GM23338 (cell line): Measurements from ENCODE around the gene NUP50. TPM values are rescaled to one million over a fixed set of nuclear protein-coding genes. Genes with fewer than 3 reads are reported as not detected.

Experiments used
- ATAC-seq: fragments of 200-7000 bp; cut with Tn5 transposase; 3 replicates; pipeline ENCODE4 v1.9.1; 2020
- DNase-seq: peaks from one replicate; pipeline ENCODE4 v3.0.0-alpha.2; 2015; ENCODE audit warnings: low spot score
- H2AFZ ChIP-seq: fragments of 200-600 bp; sonication (generic); 2 replicates; pipeline ENCODE4 v1.8.0; 2016; ENCODE audit warnings: antibody characterized with exemption, mild to moderate bottlenecking, moderate library complexity
- H3F3A ChIP-seq: fragments of 200-600 bp; sonication (generic); replicated peaks from 2 replicates; pipeline ENCODE4 v1.8.0; 2017; ENCODE audit warnings: antibody characterized with exemption, mixed run types, low read depth
- H3K27ac ChIP-seq: fragments of 200-600 bp; sonication (generic); 2 replicates; pipeline ENCODE4 v1.6.1; 2016; ENCODE audit warnings: low read depth
- H3K27me3 ChIP-seq: fragments of 200-600 bp; sonication (generic); 2 replicates; pipeline ENCODE4 v1.8.0; 2016; ENCODE audit warnings: mild to moderate bottlenecking, mixed run types, moderate library complexity; ENCODE audit not compliant: insufficient read depth
- H3K36me3 ChIP-seq: fragments of 200-600 bp; sonication (generic); 2 replicates; pipeline ENCODE4 v1.8.0; 2016; ENCODE audit warnings: mild to moderate bottlenecking; ENCODE audit not compliant: insufficient read depth
- H3K4me1 ChIP-seq: fragments of 200-600 bp; sonication (generic); 2 replicates; pipeline ENCODE4 v1.8.0; 2016; ENCODE audit warnings: mild to moderate bottlenecking, moderate library complexity; ENCODE audit not compliant: insufficient read depth
- H3K4me2 ChIP-seq: fragments of 200-600 bp; sonication (generic); 2 replicates; pipeline ENCODE4 v1.7.1; 2017; ENCODE audit warnings: mixed run types
- H3K4me3 ChIP-seq: fragments of 200-600 bp; sonication (generic); 2 replicates; pipeline ENCODE4 v1.6.1; 2016; ENCODE audit warnings: mixed run types
- H3K79me2 ChIP-seq: fragments of 200-600 bp; sonication (generic); replicated peaks from 2 replicates; pipeline ENCODE4 v1.8.0; 2017; ENCODE audit warnings: mild to moderate bottlenecking; ENCODE audit not compliant: insufficient read depth
- H3K9me2 ChIP-seq: fragments of 200-600 bp; sonication (generic); 2 replicates; pipeline ENCODE4 v1.8.0; 2017; ENCODE audit not compliant: insufficient read depth
- H4K20me1 ChIP-seq: fragments of 200-600 bp; sonication (generic); replicated peaks from 2 replicates; pipeline ENCODE4 v1.8.0; 2017; ENCODE audit warnings: mild to moderate bottlenecking; ENCODE audit not compliant: insufficient read depth
- H3K27ac Mint-ChIP-seq: 2 replicates; pipeline ENCODE4 v1.8.0; 2020; ENCODE audit warnings: inconsistent platforms, mild to moderate bottlenecking, moderate library complexity, mixed read lengths
- H3K27me3 Mint-ChIP-seq: 3 replicates; pipeline ENCODE4 v1.8.0; 2022; ENCODE audit warnings: low read depth, mild to moderate bottlenecking, moderate library complexity, mixed read lengths, inconsistent platforms; ENCODE audit not compliant: insufficient read depth, poor library complexity
- H3K36me3 Mint-ChIP-seq: 3 replicates; pipeline ENCODE4 v1.8.0; 2021; ENCODE audit warnings: low read depth, mild to moderate bottlenecking, inconsistent platforms, moderate library complexity, mixed read lengths
- H3K4me1 Mint-ChIP-seq: 3 replicates; pipeline ENCODE4 v1.8.0; 2020; ENCODE audit warnings: mild to moderate bottlenecking, inconsistent platforms, mixed read lengths
- H3K4me3 Mint-ChIP-seq: 3 replicates; pipeline ENCODE4 v1.8.0; 2021; ENCODE audit warnings: moderate library complexity, mild to moderate bottlenecking, inconsistent platforms, mixed read lengths
- H3K9me3 Mint-ChIP-seq: 3 replicates; pipeline ENCODE4 v1.8.0; 2020; ENCODE audit warnings: moderate library complexity, mild to moderate bottlenecking, inconsistent platforms, mixed read lengths
- CREB1 ChIP-seq: fragments of 250-450 bp; sonication (Bioruptor Pico); IDR thresholded peaks from 2 replicates; pipeline ENCODE4 v1.5.0; 2020; ENCODE audit warnings: low read depth, mild to moderate bottlenecking, moderate library complexity
- CTCF ChIP-seq, 2 experiments: fragments of 200-600 bp in 1 of 2; sonication (generic) in 1 of 2; conservative IDR thresholded peaks; 2 replicates each; pipeline versions ENCODE4 v1.5.1 to v1.6.1; 2016 to 2017; ENCODE audit warnings: antibody characterized with exemption in 2 of 2, low read depth in 2 of 2, mild to moderate bottlenecking in 2 of 2, moderate library complexity in 1 of 2
- ETS1 ChIP-seq: IDR thresholded peaks from 2 replicates; pipeline ENCODE4 v1.6.1; 2016; ENCODE audit warnings: antibody characterized with exemption
- EZH2 ChIP-seq: fragments of 200-600 bp; sonication (generic); IDR thresholded peaks from one replicate; pipeline ENCODE4 v1.8.0; 2017; ENCODE audit warnings: antibody characterized with exemption, mild to moderate bottlenecking, low read depth; ENCODE audit not compliant: unreplicated experiment
- EZH2phosphoT487 ChIP-seq: fragments of 200-600 bp; sonication (generic); IDR thresholded peaks from one replicate; pipeline ENCODE4 v1.8.1; 2018; ENCODE audit warnings: antibody characterized with exemption; ENCODE audit not compliant: unreplicated experiment
- JUNB ChIP-seq: IDR thresholded peaks from one replicate; pipeline ENCODE4 v1.6.1; 2016; ENCODE audit warnings: antibody characterized with exemption; ENCODE audit not compliant: unreplicated experiment
- NANOG ChIP-seq: IDR thresholded peaks from 2 replicates; pipeline ENCODE4 v1.6.1; 2016; ENCODE audit warnings: antibody characterized with exemption, borderline replicate concordance
- POLR2AphosphoS5 ChIP-seq: IDR thresholded peaks from 2 replicates; pipeline ENCODE4 v1.6.1; 2016; ENCODE audit warnings: antibody characterized with exemption, low read depth
- REST ChIP-seq: IDR thresholded peaks from one replicate; pipeline ENCODE4 v1.6.1; 2018; ENCODE audit warnings: antibody characterized with exemption; ENCODE audit not compliant: unreplicated experiment
- STAT1 ChIP-seq: IDR thresholded peaks from one replicate; pipeline ENCODE4 v1.6.1; 2016; ENCODE audit warnings: antibody characterized with exemption; ENCODE audit not compliant: unreplicated experiment
- ZNF114 ChIP-seq: fragments of 250-450 bp; sonication (Bioruptor Pico); IDR thresholded peaks from 2 replicates; pipeline ENCODE4 v1.5.0; 2020; ENCODE audit warnings: mild to moderate bottlenecking, moderate library complexity
- ZNF331 ChIP-seq: fragments of 250-450 bp; sonication (Bioruptor Pico); IDR thresholded peaks from 2 replicates; pipeline ENCODE4 v1.5.0; 2020; ENCODE audit warnings: low read depth, mild to moderate bottlenecking, moderate library complexity
- ZNF462 ChIP-seq: fragments of 250-450 bp; sonication (Bioruptor Pico); IDR thresholded peaks from 2 replicates; pipeline ENCODE4 v1.5.0; 2020; ENCODE audit warnings: mild to moderate bottlenecking, moderate library complexity
- polyA plus RNA-seq: library from polyadenylated mRNA; unstranded; fragments of >200 nt; fragmentation: Nextera tagmentation; extraction: Ambion mirVana; gene quantifications from 2 replicates; pipeline ENCODE4 v1.2.1, GENCODE V29; 2016
- total RNA-seq: library from RNA; depleted of rRNA; stranded (reverse); fragments of >200 nt; shearing (Covaris generic); gene quantifications from 2 replicates; pipeline ENCODE4 v1.2.3, GENCODE V29; 2014

NUP50 gene
- total and polyA plus RNA-seq, 2 experiments from 2014 or later = 45.9 to 96.6 TPM

- H3K4me1 Mint-ChIP-seq = peaks cover 27% of the 10 kb centered on the region
- no peaks in the 10 kb centered on the region; the same call in 2 of the 3 replicates for H3K9me3 Mint-ChIP-seq
- DNase-seq = no peak
- peaks cover 16% of the 10 kb centered on the region; the same call in 2 of the 3 replicates for H3K36me3 Mint-ChIP-seq
- no peaks in the 10 kb centered on the region for H3F3A ChIP-seq
- TF ChIP-seq REST (no peak), STAT1 (no peak), CREB1 (no peak), ETS1 (no peak), ZNF331 (CRISPR knock-in tag) (no peak), EZH2 (no peak), POLR2AphosphoS5 (no peak), ZNF462 (no peak), ZNF114 (CRISPR knock-in tag) (no peak), JUNB (no peak), NANOG (no peak), EZH2phosphoT487 (no peak), CTCF (conservative IDR thresholded peaks at IDR 0.05; ENCODE audit: low read depth in 2 of 2) (no peak)
- H3K9me2 ChIP-seq = no peaks in the 10 kb centered on the region
- ATAC-seq = no peak
- no peak overlapping the region for H3K27ac ChIP-seq
- peaks cover 3% of the 10 kb centered on the region; the same call in 1 of the 2 replicates for H3K36me3 ChIP-seq
- peaks cover 13% of the 10 kb centered on the region for H3K27me3 Mint-ChIP-seq
- H3K4me3 ChIP-seq = no peak overlapping the region
- no peak overlapping the region for H3K4me2 ChIP-seq
- no peaks in the 10 kb centered on the region for H4K20me1 ChIP-seq
- H3K4me3 Mint-ChIP-seq = no peak overlapping the region
- H3K4me1 ChIP-seq = no peaks in the 10 kb centered on the region
- H3K27ac Mint-ChIP-seq = no peak overlapping the region
- no peak overlapping the region for H2AFZ ChIP-seq
- no peaks in the 10 kb centered on the region for H3K79me2 ChIP-seq
- no peaks in the 10 kb centered on the region for H3K27me3 ChIP-seq
These were observed 36.5 kb downstream of the NUP50 start for GRCh38 chr22:45200230-45200629.
